Ectodermal cell (in vitro differentiated cells): Measurements from ENCODE around the gene CYTH2.

Experiments used
- H3K27ac ChIP-seq: 2 replicates; pipeline ENCODE4 v1.7.0; 2013; ENCODE audit warnings: mild to moderate bottlenecking, low read depth, low read length; ENCODE audit not compliant: insufficient read depth, poor library complexity, severe bottlenecking
- H3K27me3 ChIP-seq: 2 replicates; pipeline ENCODE4 v1.7.0; 2013; ENCODE audit warnings: mild to moderate bottlenecking, low read length; ENCODE audit not compliant: insufficient read depth, control insufficient read depth, poor library complexity, severe bottlenecking
- H3K36me3 ChIP-seq: one replicate; pipeline ENCODE4 v1.7.0; 2013; ENCODE audit warnings: low read length; ENCODE audit not compliant: control insufficient read depth, insufficient read depth
- H3K4me1 ChIP-seq: one replicate; pipeline ENCODE4 v1.7.0; 2013; ENCODE audit warnings: low read length; ENCODE audit not compliant: control insufficient read depth, insufficient read depth
- H3K4me3 ChIP-seq: 2 replicates; pipeline ENCODE4 v1.7.0; 2013; ENCODE audit warnings: low read depth, low read length, control low read depth; ENCODE audit not compliant: insufficient read depth
- H3K9me3 ChIP-seq: 2 replicates; pipeline ENCODE4 v1.7.0; 2013; ENCODE audit warnings: mild to moderate bottlenecking, low read length, moderate library complexity; ENCODE audit not compliant: control insufficient read depth
- WGBS, 2 experiments: methylation state at CpG; one replicate each; pipeline ENCODE4 v1.1.7; 2013; ENCODE audit warnings: missing lambda C conversion rate in 2 of 2; 5-methylcytosine and 5-hydroxymethylcytosine counted together

CYTH2 gene

GRCh38 chr19:48530066-48530720 is 61.0 kb downstream of the CYTH2 start:
- Histone ChIP-seq H3K27me3 (no peaks in the 10 kb centered on the region), H3K27ac (no peak overlapping the region), H3K4me3 (no peak overlapping the region), H3K9me3 (no peaks in the 10 kb centered on the region), H3K36me3 (no peaks in the 10 kb centered on the region), H3K4me1 (no peaks in the 10 kb centered on the region)
- 81 to 86% methylated on average over 20 of the region's 20 CpGs for WGBS, 2 experiments

- WGBS, 2 experiments = 91 to 98% methylated on average over 5 to 6 of the region's 6 CpGs
- no peak overlapping the region for H3K27ac ChIP-seq
- H3K36me3 ChIP-seq = no peaks in the 10 kb centered on the region
- no peaks in the 10 kb centered on the region for H3K27me3 ChIP-seq
- H3K9me3 ChIP-seq = no peaks in the 10 kb centered on the region
- H3K4me3 ChIP-seq = no peak overlapping the region
- no peaks in the 10 kb centered on the region for H3K4me1 ChIP-seq
These were observed 61.6 kb downstream of the CYTH2 start for GRCh38 chr19:48530770-48531169.
